Tibial artery (tissue), 4 donors: Measurements from ENCODE around the gene CLEC9A.
"Not testable (repeated sequence)": the region's sequence is repeated elsewhere in the genome, so short reads cannot be mapped to it uniquely, and the experiment has no call there.

ENCODE experiments used
- DNase-seq, 2 donors: peaks; one replicate each; pipeline ENCODE4 v3.0.0-alpha.2; 2019
- H3K27ac ChIP-seq, 2 donors: fragments of 200-600 bp; sonication (generic) in 1 of 2; 1 replicate in 1 of 2; 2 replicates in 1 of 2; pipeline ENCODE4 v1.5.1; 2018 to 2019; ENCODE audit warnings: mild to moderate bottlenecking in 1 of 2
- H3K27me3 ChIP-seq, 2 donors: fragments of 200-600 bp; sonication (generic) in 1 of 2; one replicate each; pipeline versions ENCODE4 v1.5.1 to v1.6.0; 2016 to 2019
- H3K36me3 ChIP-seq, 3 donors: fragments of 200-600 bp; sonication (generic) in 2 of 3; one replicate each; pipeline ENCODE4 v1.5.1; 2016 to 2019; ENCODE audit warnings: mild to moderate bottlenecking in 2 of 3
- H3K4me1 ChIP-seq, 4 donors: fragments of 200-600 bp; sonication (generic) in 2 of 4; 1 replicate in 3 of 4; 2 replicates in 1 of 4; pipeline ENCODE4 v1.5.1; 2016 to 2019
- H3K4me3 ChIP-seq, 2 donors: fragments of 200-600 bp; sonication (generic) in 1 of 2; 1 replicate in 1 of 2; 2 replicates in 1 of 2; pipeline ENCODE4 v1.5.1; 2018 to 2019; ENCODE audit warnings: mild to moderate bottlenecking in 2 of 2
- H3K9me3 ChIP-seq, 3 donors: fragments of 200-600 bp; sonication (generic) in 1 of 3; one replicate each; pipeline ENCODE4 v1.5.1; 2016 to 2019
- intact Hi-C: fragments of 100-400 bp; cut with DNase I; formaldehyde crosslinking; loops from one replicate; pipeline ENCODE4 v1.15.0; 2023; ENCODE audit warnings: low total_unique reads
- TF ChIP-seq, protein P1 (sequence below), 2 experiments: fragments of 200-600 bp in 1 of 2; fragments of 450-650 bp in 1 of 2; IDR thresholded peaks; one replicate each; pipeline ENCODE4 v1.5.1; 2017 to 2019; ENCODE audit warnings: antibody characterized with exemption in 2 of 2, mild to moderate bottlenecking in 1 of 2, moderate library complexity in 1 of 2

The CLEC9A gene

DNA sequence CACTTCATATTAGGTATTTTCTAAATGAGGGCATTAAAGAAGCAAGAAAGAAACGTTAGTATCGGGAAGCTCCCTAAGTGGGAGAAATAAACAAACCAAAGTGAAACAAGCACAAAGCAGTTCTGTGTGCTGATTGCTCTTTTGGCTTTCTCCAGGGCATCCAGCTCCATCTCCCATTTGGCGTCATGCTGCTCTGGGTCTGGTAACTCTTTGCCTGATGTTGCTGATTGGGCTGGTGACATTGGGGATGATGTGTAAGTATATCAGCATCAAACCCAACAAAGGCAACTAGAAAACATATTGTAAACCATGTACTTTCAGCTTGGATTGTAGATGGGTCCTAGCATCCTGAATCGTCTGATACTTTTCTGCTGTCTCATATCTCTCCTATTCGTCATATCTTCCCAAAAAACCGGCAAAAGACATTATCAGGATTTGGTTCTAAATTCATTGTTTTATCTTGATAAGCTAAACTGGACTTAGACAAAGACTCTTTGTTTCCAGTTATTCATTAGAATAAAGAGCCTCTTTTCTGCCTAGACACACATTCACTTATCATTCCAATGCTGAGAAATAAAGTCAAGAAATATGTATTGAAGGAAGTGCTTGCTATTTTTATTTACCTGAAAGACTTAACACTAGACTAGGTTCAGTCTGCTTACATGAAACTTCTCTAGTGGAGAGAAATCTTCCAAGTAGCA lies 17.7 kb upstream of the CLEC9A start:
- H3K4me1 ChIP-seq: no peaks in the 10 kb centered on the region
- no peak overlapping the region for H3K4me3 ChIP-seq
- TF ChIP-seq, protein P1, sequence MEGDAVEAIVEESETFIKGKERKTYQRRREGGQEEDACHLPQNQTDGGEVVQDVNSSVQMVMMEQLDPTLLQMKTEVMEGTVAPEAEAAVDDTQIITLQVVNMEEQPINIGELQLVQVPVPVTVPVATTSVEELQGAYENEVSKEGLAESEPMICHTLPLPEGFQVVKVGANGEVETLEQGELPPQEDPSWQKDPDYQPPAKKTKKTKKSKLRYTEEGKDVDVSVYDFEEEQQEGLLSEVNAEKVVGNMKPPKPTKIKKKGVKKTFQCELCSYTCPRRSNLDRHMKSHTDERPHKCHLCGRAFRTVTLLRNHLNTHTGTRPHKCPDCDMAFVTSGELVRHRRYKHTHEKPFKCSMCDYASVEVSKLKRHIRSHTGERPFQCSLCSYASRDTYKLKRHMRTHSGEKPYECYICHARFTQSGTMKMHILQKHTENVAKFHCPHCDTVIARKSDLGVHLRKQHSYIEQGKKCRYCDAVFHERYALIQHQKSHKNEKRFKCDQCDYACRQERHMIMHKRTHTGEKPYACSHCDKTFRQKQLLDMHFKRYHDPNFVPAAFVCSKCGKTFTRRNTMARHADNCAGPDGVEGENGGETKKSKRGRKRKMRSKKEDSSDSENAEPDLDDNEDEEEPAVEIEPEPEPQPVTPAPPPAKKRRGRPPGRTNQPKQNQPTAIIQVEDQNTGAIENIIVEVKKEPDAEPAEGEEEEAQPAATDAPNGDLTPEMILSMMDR (IDR thresholded peaks at IDR 0.05): no peak
- H3K9me3 ChIP-seq: no peaks in the 10 kb centered on the region
- H3K27ac ChIP-seq: no peak overlapping the region
- no peaks in the 10 kb centered on the region for H3K27me3 ChIP-seq
- no peaks in the 10 kb centered on the region for H3K36me3 ChIP-seq
- DNase-seq: no peak
- intact Hi-C loops: no loop called here

DNA sequence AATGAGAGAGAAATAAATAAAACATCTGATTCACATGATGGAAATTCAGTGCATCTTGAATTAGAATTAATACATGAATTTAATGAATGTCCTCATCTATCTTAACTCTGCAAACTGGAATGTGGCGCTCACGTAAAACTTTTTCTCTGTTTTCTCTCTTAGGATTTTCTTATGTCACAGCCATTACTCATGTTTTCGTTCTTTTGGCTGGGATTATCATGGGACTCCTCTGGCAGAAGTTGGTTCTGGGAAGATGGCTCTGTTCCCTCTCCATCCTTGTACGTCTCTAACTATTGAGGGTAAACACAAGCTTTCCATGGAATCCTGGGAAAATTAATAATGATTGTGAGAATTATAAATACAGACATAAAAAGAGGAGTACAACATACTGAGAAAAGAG lies 15.0 kb upstream of the CLEC9A start:
- TF ChIP-seq, protein P1 (IDR thresholded peaks at IDR 0.05): no peak
- H3K4me1 ChIP-seq: no peaks in the 10 kb centered on the region
- H3K27me3 ChIP-seq: no peaks in the 10 kb centered on the region
- no peaks in the 10 kb centered on the region for H3K36me3 ChIP-seq
- H3K27ac ChIP-seq: no peak overlapping the region
- no peak for DNase-seq
- no peak overlapping the region for H3K4me3 ChIP-seq
- intact Hi-C loops: no loop called here
- H3K9me3 ChIP-seq: no peaks in the 10 kb centered on the region

DNA sequence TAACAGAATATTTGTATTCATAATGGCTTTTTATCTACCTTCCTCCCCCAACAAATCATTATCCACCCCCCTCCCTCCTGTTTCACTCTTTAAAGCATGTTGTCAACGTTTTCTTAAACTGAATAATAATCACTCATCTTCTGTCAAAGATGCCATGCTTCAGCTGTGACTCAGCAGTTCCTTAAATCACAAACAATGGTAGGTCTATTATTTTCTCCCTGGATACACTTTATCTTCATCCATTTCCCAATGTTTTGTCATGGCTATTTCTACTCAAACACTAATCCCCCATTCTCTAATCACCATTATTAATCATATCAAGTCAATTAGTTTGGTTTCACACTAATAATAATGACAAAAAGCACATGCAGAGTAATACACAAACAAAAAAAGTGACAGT lies 13.6 kb upstream of the CLEC9A start:
- no peaks in the 10 kb centered on the region for H3K27me3 ChIP-seq
- no peaks in the 10 kb centered on the region for H3K4me1 ChIP-seq
- H3K4me3 ChIP-seq: no peak overlapping the region
- no peaks in the 10 kb centered on the region for H3K36me3 ChIP-seq
- TF ChIP-seq, protein P1 (IDR thresholded peaks at IDR 0.05): no peak
- H3K27ac ChIP-seq: no peak overlapping the region
- DNase-seq: no peak
- no peaks in the 10 kb centered on the region for H3K9me3 ChIP-seq
- intact Hi-C loops: no loop called here

DNA sequence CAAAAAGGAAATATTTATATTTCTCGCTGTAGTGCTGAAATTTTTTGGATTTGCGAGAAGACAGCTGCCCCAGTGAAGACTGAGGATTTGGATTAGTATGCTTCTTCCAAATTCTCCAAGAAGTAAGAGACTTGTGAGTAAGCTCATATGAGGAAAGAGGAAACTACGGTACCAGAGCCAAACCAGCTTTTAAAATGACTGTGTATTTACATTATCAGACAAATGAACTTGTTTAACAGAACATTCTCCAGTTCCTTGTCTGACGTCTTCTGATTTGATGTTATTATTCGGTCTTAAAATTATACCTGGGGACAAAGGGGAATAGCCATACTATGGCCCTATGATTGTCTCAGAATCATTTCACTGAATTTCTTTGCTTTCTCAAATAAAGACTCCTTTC lies 12.1 kb upstream of the CLEC9A start:
- DNase-seq: no peak
- intact Hi-C loops: no loop called here
- Histone ChIP-seq H3K9me3 (no peaks in the 10 kb centered on the region), H3K4me1 (no peaks in the 10 kb centered on the region), H3K27me3 (no peaks in the 10 kb centered on the region), H3K36me3 (no peaks in the 10 kb centered on the region), H3K27ac (no peak overlapping the region), H3K4me3 (no peak overlapping the region)
- TF ChIP-seq, protein P1 (IDR thresholded peaks at IDR 0.05): no peak

DNA sequence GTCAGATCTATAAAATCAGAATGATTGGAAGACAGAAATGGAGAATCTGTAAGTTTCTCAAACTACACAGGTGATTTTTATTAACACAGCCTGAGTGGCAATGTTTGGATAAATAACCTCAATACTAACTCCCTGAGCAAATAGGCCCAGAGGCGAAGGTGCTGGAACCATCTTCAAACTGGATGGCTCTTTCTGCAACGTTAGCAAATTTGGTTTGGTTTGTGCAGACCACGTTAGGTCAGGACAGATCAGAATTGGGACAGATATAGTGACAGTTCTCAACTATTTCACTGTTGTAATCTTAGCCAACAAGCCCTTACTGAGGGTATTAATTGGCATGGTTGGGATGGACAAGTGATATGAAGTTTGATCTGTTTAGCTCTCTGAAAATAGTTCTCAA lies 9.1 kb upstream of the CLEC9A start:
- DNase-seq: no peak
- H3K27ac ChIP-seq: no peak overlapping the region
- intact Hi-C loops: no loop called here
- TF ChIP-seq, protein P1 (IDR thresholded peaks at IDR 0.05): no peak
- H3K27me3 ChIP-seq: no peaks in the 10 kb centered on the region
- no peaks in the 10 kb centered on the region for H3K9me3 ChIP-seq
- H3K36me3 ChIP-seq: no peaks in the 10 kb centered on the region
- H3K4me3 ChIP-seq: no peak overlapping the region
- H3K4me1 ChIP-seq: no peaks in the 10 kb centered on the region

DNA sequence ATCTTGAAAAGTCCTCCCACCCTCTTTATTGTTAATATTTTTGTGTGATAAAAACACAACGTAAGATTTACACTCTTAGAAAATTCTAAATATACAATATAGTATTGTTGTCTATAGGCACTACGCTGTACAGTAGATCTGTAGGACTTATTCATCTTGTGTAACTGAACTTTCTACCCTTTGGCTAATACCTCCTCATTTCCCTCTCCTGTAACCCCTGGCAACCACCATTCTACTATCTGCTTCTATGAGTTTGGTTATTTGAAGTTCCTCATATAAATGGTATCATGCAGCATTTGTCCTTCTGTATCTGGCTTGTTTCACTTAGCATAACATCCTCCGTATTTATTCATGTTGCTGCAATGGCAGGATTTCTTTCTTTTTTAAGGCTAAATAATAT lies 5.2 kb upstream of the CLEC9A start:
- TF ChIP-seq, protein P1 (IDR thresholded peaks at IDR 0.05): no peak
- no peak for DNase-seq
- H3K4me1 ChIP-seq: no peaks in the 10 kb centered on the region
- no peaks in the 10 kb centered on the region for H3K27me3 ChIP-seq
- no peak overlapping the region for H3K27ac ChIP-seq
- H3K36me3 ChIP-seq: no peaks in the 10 kb centered on the region
- H3K9me3 ChIP-seq: no peaks in the 10 kb centered on the region
- H3K4me3 ChIP-seq: no peak overlapping the region
- intact Hi-C loops: no loop called here

DNA sequence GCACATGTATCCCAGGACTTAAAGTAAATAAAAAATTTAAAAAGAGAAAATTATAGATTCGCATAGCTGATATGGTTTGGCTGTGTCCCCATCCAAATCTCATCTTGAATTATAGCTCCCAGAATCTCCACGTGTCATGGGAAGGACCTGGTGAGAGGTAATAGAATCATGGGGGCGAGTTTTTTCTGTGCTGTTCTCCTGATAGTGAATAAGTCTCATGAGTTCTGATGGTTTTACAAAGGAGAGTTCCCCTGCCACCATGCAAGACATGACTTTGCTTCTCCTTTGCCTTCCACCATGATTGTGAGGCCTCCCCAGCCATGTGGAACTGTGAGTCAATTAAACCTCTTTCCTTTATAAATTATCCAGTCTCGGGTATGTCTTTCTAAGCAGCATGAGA lies 3.8 kb upstream of the CLEC9A start:
- H3K27ac ChIP-seq, H3K9me3 ChIP-seq, H3K27me3 ChIP-seq, H3K4me3 ChIP-seq, intact Hi-C loops, H3K4me1 ChIP-seq, DNase-seq, H3K36me3 ChIP-seq: not testable (repeated sequence)
